H1 (cell line): ENCODE data around the gene CCDC93. TPM values are rescaled to one million over a fixed set of nuclear protein-coding genes. Genes with fewer than 3 reads are reported as not detected.

Experiments
- CTCF ChIA-PET: fragments of 300-600 bp; sonication (Branson Sonifier 250); formaldehyde crosslinking; loops from one replicate; lab custom pipeline; 2021; ENCODE audit not compliant: partially characterized antibody; lab: Charles Lee
- POLR2A ChIA-PET: fragments of 300-600 bp; sonication (Branson Sonifier 250); formaldehyde crosslinking; loops from one replicate; lab custom pipeline; 2021; ENCODE audit warnings: inconsistent platforms; ENCODE audit not compliant: partially characterized antibody; lab: Charles Lee
- DNase-seq, 2 experiments: peaks; one replicate each; pipeline versions ENCODE4 v3.0.0 to v3.0.0-alpha.2; 2010 to 2022; ENCODE audit warnings: low spot score in 2 of 2, low read depth in 1 of 2, mixed read lengths in 1 of 2
- FAIRE-seq: peaks from 2 replicates; lab custom pipeline; 2011; peaks lifted over from hg19 to GRCh38; lab: Jason Lieb, UNC
- H2AFZ ChIP-seq: 2 replicates; pipeline ENCODE4 v1.8.1; 2012; ENCODE audit warnings: low read length, inconsistent platforms
- H2AK5ac ChIP-seq: 2 replicates; pipeline ENCODE4 v1.6.1; 2013; ENCODE audit warnings: low read depth, low read length
- H2BK120ac ChIP-seq: replicated peaks from 2 replicates; pipeline ENCODE3; 2013; ENCODE audit warnings: low read depth, low read length, inconsistent platforms
- H2BK12ac ChIP-seq: 2 replicates; pipeline ENCODE4 v1.6.1; 2013; ENCODE audit warnings: low read depth, low read length
- H2BK15ac ChIP-seq: 2 replicates; pipeline ENCODE4 v1.6.1; 2013; ENCODE audit warnings: low read length
- H2BK20ac ChIP-seq: 2 replicates; pipeline ENCODE4 v1.6.1; 2013; ENCODE audit warnings: low read length
- H2BK5ac ChIP-seq: 2 replicates; pipeline ENCODE4 v1.6.1; 2013; ENCODE audit warnings: low read depth, low read length
- H3K14ac ChIP-seq: 2 replicates; pipeline ENCODE4 v1.6.1; 2013; ENCODE audit warnings: inconsistent platforms; ENCODE audit not compliant: insufficient read length
- H3K18ac ChIP-seq: 2 replicates; pipeline ENCODE4 v1.6.1; 2013; ENCODE audit warnings: low read length; ENCODE audit errors: extremely low read depth
- H3K23ac ChIP-seq: 2 replicates; pipeline ENCODE4 v1.6.1; 2013; ENCODE audit warnings: inconsistent platforms; ENCODE audit not compliant: insufficient read length
- H3K23me2 ChIP-seq: 2 replicates; pipeline ENCODE4 v1.6.1; 2013; ENCODE audit warnings: low read depth, low read length
- H3K27ac ChIP-seq: 2 replicates; pipeline ENCODE4 v1.6.1; 2011; ENCODE audit warnings: low read depth, low read length, inconsistent platforms
- H3K27me3 ChIP-seq, 4 experiments: replicated peaks in 1 of 4; 1 replicate in 1 of 4; 2 replicates in 3 of 4; pipeline versions ENCODE4 v1.6.1 to v1.8.1; 2011 to 2013; ENCODE audit warnings: low read length in 3 of 4, mild to moderate bottlenecking in 3 of 4, inconsistent platforms in 2 of 4, mixed read lengths in 2 of 4, moderate library complexity in 1 of 4; ENCODE audit not compliant: control insufficient read depth in 3 of 4, insufficient read depth in 3 of 4; ENCODE audit errors: extremely low read depth in 1 of 4
- H3K36me3 ChIP-seq, 4 experiments: 2 replicates each; pipeline versions ENCODE4 v1.6.1 to v1.8.1; 2011 to 2013; ENCODE audit warnings: mild to moderate bottlenecking in 4 of 4, low read length in 3 of 4, moderate library complexity in 2 of 4, control low read depth in 1 of 4, inconsistent platforms in 1 of 4; ENCODE audit not compliant: insufficient read depth in 4 of 4, control insufficient read depth in 2 of 4
- H3K4ac ChIP-seq: replicated peaks from 2 replicates; pipeline ENCODE3; 2013; ENCODE audit warnings: low read length, low read depth, mixed read lengths, inconsistent platforms; ENCODE audit not compliant: insufficient read length
- H3K4me1 ChIP-seq, 4 experiments: replicated peaks in 1 of 4; 1 replicate in 1 of 4; 2 replicates in 3 of 4; pipeline versions ENCODE4 v1.6.1 to v1.8.1; 2011 to 2013; ENCODE audit warnings: low read length in 3 of 4, inconsistent platforms in 2 of 4, mixed read lengths in 1 of 4; ENCODE audit not compliant: insufficient read depth in 4 of 4, control insufficient read depth in 3 of 4
- H3K4me2 ChIP-seq, 2 experiments: 2 replicates each; pipeline versions ENCODE4 v1.6.1 to v1.8.1; 2011 to 2013; ENCODE audit warnings: low read depth in 2 of 2, low read length in 2 of 2, control low read depth in 1 of 2, inconsistent platforms in 1 of 2, mild to moderate bottlenecking in 1 of 2; ENCODE audit not compliant: insufficient read depth in 1 of 2
- H3K4me3 ChIP-seq, 4 experiments: fragments of 200-600, 300-600 bp in 1 of 4; sonication (generic), shearing (Covaris generic), sonication (Bioruptor Twin) in 1 of 4; 2 replicates each; pipeline versions ENCODE4 v1.5.1 to v1.8.1; 2011 to 2016; ENCODE audit warnings: low read length in 4 of 4, low read depth in 3 of 4, control low read depth in 2 of 4, inconsistent platforms in 2 of 4, mild to moderate bottlenecking in 2 of 4, mixed read lengths in 1 of 4, moderate library complexity in 1 of 4; ENCODE audit not compliant: insufficient read depth in 2 of 4; ENCODE audit errors: extremely low read depth in 1 of 4
- H3K56ac ChIP-seq: replicated peaks from 2 replicates; pipeline ENCODE3; 2013; ENCODE audit warnings: low read depth, mild to moderate bottlenecking, mixed read lengths, low read length, inconsistent platforms; ENCODE audit not compliant: insufficient read length
- H3K79me1 ChIP-seq: 2 replicates; pipeline ENCODE4 v1.6.1; 2013; ENCODE audit warnings: low read depth, low read length, control low read depth
- H3K79me2 ChIP-seq, 2 experiments: 2 replicates each; pipeline versions ENCODE4 v1.6.1 to v1.8.1; 2012 to 2013; ENCODE audit warnings: low read length in 2 of 2, mild to moderate bottlenecking in 2 of 2, inconsistent platforms in 1 of 2; ENCODE audit not compliant: insufficient read depth in 2 of 2, control insufficient read depth in 1 of 2
- H3K9ac ChIP-seq, 4 experiments: replicated peaks in 1 of 4; 1 replicate in 1 of 4; 2 replicates in 3 of 4; pipeline versions ENCODE4 v1.6.1 to v1.8.1; 2011 to 2013; ENCODE audit warnings: low read depth in 3 of 4, low read length in 3 of 4, control low read depth in 2 of 4, mild to moderate bottlenecking in 2 of 4, moderate library complexity in 2 of 4, inconsistent platforms in 1 of 4; ENCODE audit errors: extremely low read depth in 1 of 4
- H3K9me3 ChIP-seq, 2 experiments: 2 replicates each; pipeline versions ENCODE4 v1.6.1 to v1.8.1; 2012 to 2013; ENCODE audit warnings: mild to moderate bottlenecking in 2 of 2, moderate library complexity in 2 of 2, control low read depth in 1 of 2, inconsistent platforms in 1 of 2, low read depth in 1 of 2, low read length in 1 of 2, mixed read lengths in 1 of 2; ENCODE audit not compliant: insufficient read depth in 2 of 2
- H4K20me1 ChIP-seq, 2 experiments: replicated peaks in 1 of 2; 2 replicates each; pipeline versions ENCODE3 to v1.8.1; 2011 to 2013; ENCODE audit warnings: inconsistent platforms in 2 of 2, low read length in 2 of 2, mild to moderate bottlenecking in 1 of 2; ENCODE audit not compliant: insufficient read depth in 2 of 2, control insufficient read depth in 1 of 2
- H4K5ac ChIP-seq: 2 replicates; pipeline ENCODE4 v1.6.1; 2013; ENCODE audit warnings: low read length, low read depth, mixed read lengths, inconsistent platforms; ENCODE audit not compliant: insufficient read length
- H4K8ac ChIP-seq: 2 replicates; pipeline ENCODE4 v1.8.0; 2013; ENCODE audit warnings: mild to moderate bottlenecking, moderate library complexity, low read length, inconsistent platforms; ENCODE audit not compliant: insufficient read depth; ENCODE audit errors: extremely low read depth
- H4K91ac ChIP-seq: replicated peaks from 2 replicates; pipeline ENCODE3; 2013; ENCODE audit warnings: low read length, mixed read lengths, inconsistent platforms; ENCODE audit not compliant: insufficient read length
- ATF2 ChIP-seq: IDR thresholded peaks from 2 replicates; pipeline ENCODE4 v1.6.1; 2012; ENCODE audit warnings: low read length, inconsistent platforms
- CBX5 ChIP-seq: fragments of 300-800, 300-1000 bp; sonication (generic); IDR thresholded peaks from 2 replicates; pipeline ENCODE4 v1.7.1; 2016; ENCODE audit warnings: antibody characterized with exemption, low read length, low read depth
- CHD1 ChIP-seq: IDR thresholded peaks from 2 replicates; pipeline ENCODE4 v1.6.1; 2012; ENCODE audit warnings: low read depth, low read length, improper control_type of control experiment
- CHD2 ChIP-seq: IDR thresholded peaks from 2 replicates; pipeline ENCODE4 v1.6.1; 2012; ENCODE audit warnings: low read length, improper control_type of control experiment
- FOSL1 ChIP-seq: IDR thresholded peaks from 2 replicates; pipeline ENCODE4 v1.6.1; 2011; ENCODE audit warnings: mild to moderate bottlenecking, low read depth, low read length, moderate library complexity; ENCODE audit not compliant: insufficient read depth
- NRF1 ChIP-seq: IDR thresholded peaks from 2 replicates; pipeline ENCODE4 v1.6.1; 2011; ENCODE audit warnings: mild to moderate bottlenecking, low read depth, low read length, improper control_type of control experiment
- POLR2AphosphoS5 ChIP-seq: IDR thresholded peaks from 2 replicates; pipeline ENCODE4 v1.6.1; 2011; ENCODE audit warnings: low read depth, low read length
- RFX5 ChIP-seq: IDR thresholded peaks from 2 replicates; pipeline ENCODE4 v1.6.1; 2011; ENCODE audit warnings: low read depth, low read length, improper control_type of control experiment, borderline replicate concordance
- SIRT6 ChIP-seq: IDR thresholded peaks from one replicate; pipeline ENCODE4 v1.7.1; 2012; ENCODE audit warnings: low read length, inconsistent platforms
- YY1 ChIP-seq: IDR thresholded peaks from 2 replicates; pipeline ENCODE4 v1.6.1; 2011; ENCODE audit warnings: low read depth, mild to moderate bottlenecking, low read length
- WGBS, 2 experiments: shearing (Covaris generic) in 1 of 2; methylation state at CpG; one replicate each; pipeline versions ENCODE4 v1.1.6 to v1.1.7; 2013 to 2015; ENCODE audit warnings: low lambda C conversion rate in 2 of 2, mixed read lengths in 2 of 2, inconsistent platforms in 1 of 2, low coverage in 1 of 2, missing lambda C conversion rate in 1 of 2; ENCODE audit not compliant: insufficient replicate concordance in 2 of 2, insufficient coverage in 1 of 2, insufficient read length in 1 of 2; ENCODE audit errors: extremely low coverage in 1 of 2, missing lambda C conversion rate in 1 of 2; 5-methylcytosine and 5-hydroxymethylcytosine counted together
- polyA plus RNA-seq, 7 experiments: library from polyadenylated mRNA; depleted of rRNA in 3 of 7; stranded (reverse) in 5 of 7; unstranded in 2 of 7; fragments of >200 nt in 5 of 7; fragments of 200-250 nt in 2 of 7; gene quantifications; 1 replicate in 5 of 7; 2 replicates in 1 of 7; 4 replicates in 1 of 7; pipeline versions ENCODE4 v1.2.1 to v1.2.3, GENCODE V29; 2011 to 2013; ENCODE audit warnings: missing spikeins in 2 of 7, mixed read lengths in 2 of 7
- total RNA-seq: library from RNA; stranded (reverse); fragmentation: NEBNext Ultra II Directional; extraction: Animal tissue kit (Norgen Biotek cat#: 25700); gene quantifications from 2 replicates; pipeline ENCODE4 v1.2.1, GENCODE V29; 2021

CCDC93 gene
- total and polyA plus RNA-seq, 2 of the 8 experiments (the other 6 are each of a cell fraction or from before 2014, with no cell fraction given), result 5.5 to 18.0 TPM

- H3K79me1 ChIP-seq, result no peaks in the 10 kb centered on the region
- no peak overlapping the region for H2BK12ac ChIP-seq
- H3K9me3 ChIP-seq, result no peaks in the 10 kb centered on the region
- POLR2A ChIA-PET, result no interaction called here
- DNase-seq, result no peak
- no peak overlapping the region for H2AFZ ChIP-seq
- 87% methylated on average over 6 of the region's 6 CpGs; no CpG with 5 or more reads in 1 of the 2 experiments for WGBS, 2 experiments
- no peaks in the 10 kb centered on the region for H3K23me2 ChIP-seq
- FAIRE-seq, result no peak
- no peak overlapping the region for H4K5ac ChIP-seq
- H3K79me2 ChIP-seq, result no peaks in the 10 kb centered on the region
- no peak overlapping the region for H2BK5ac ChIP-seq
- H4K20me1 ChIP-seq, result no peaks in the 10 kb centered on the region
- H3K9ac ChIP-seq, result no peak overlapping the region
- no peak overlapping the region for H3K56ac ChIP-seq
- no peak overlapping the region for H3K18ac ChIP-seq
- no peak overlapping the region for H4K91ac ChIP-seq
- no peak overlapping the region for H2BK15ac ChIP-seq
- CTCF ChIA-PET, result interaction anchor here (1.5 kb wide), 1 partner anchor 12 kb away, joined by 4 read pairs; no protein-coding TSS in a partner anchor
- H3K4me2 ChIP-seq, result no peak overlapping the region
- H2BK20ac ChIP-seq, result no peak overlapping the region
- H3K23ac ChIP-seq, result no peak overlapping the region
- H2AK5ac ChIP-seq, result no peak overlapping the region
- no peak overlapping the region for H3K4me3 ChIP-seq
- H3K4me1 ChIP-seq, result no peaks in the 10 kb centered on the region
- H3K14ac ChIP-seq, result no peak overlapping the region
- H3K36me3 ChIP-seq, result no peaks in the 10 kb centered on the region
- no peak overlapping the region for H3K27ac ChIP-seq
- H3K27me3 ChIP-seq, result no peaks in the 10 kb centered on the region
- H4K8ac ChIP-seq, result no peak overlapping the region
- no peak overlapping the region for H3K4ac ChIP-seq
- H2BK120ac ChIP-seq, result no peak overlapping the region
- TF ChIP-seq POLR2AphosphoS5 (no peak), ATF2 (no peak), CBX5 (no peak), FOSL1 (no peak), CHD1 (no peak), SIRT6 (no peak), CHD2 (no peak), YY1 (no peak), RFX5 (no peak), NRF1 (no peak)
Observed at GRCh38 chr2:118044103-118044716, 30.3 kb upstream of the CCDC93 start.
